K562 (cell line): ENCODE measurements around the gene SLC22A8. TPM values are rescaled to one million over a fixed set of nuclear protein-coding genes. Genes with fewer than 3 reads are reported as not detected.

Experiments
- ATF6 ChIP-seq: sonication (generic); formaldehyde crosslinking; IDR thresholded peaks from 2 replicates; pipeline ENCODE4 v1.4.0; 2020; ENCODE audit warnings: mild to moderate bottlenecking, missing genetic modification reagents
- CBX8 ChIP-seq: fragments of 200-600 bp; sonication (generic); IDR thresholded peaks from 2 replicates; pipeline ENCODE4 v1.6.1; 2012; ENCODE audit warnings: borderline replicate concordance, mixed run types, low read depth, mild to moderate bottlenecking, moderate library complexity, mixed read lengths, low read length, control low read depth, inconsistent platforms; ENCODE audit not compliant: poor library complexity, severe bottlenecking; ENCODE audit errors: extremely low read depth
- ETV1 ChIP-seq: fragments of 450-650 bp; conservative IDR thresholded peaks from 2 replicates; pipeline ENCODE4 v1.6.1; 2016; ENCODE audit warnings: missing genetic modification characterization, control low read depth, low read depth, missing compliant biosample characterization
- MYBL2 ChIP-seq, 2 experiments: fragments of 450-650 bp in 1 of 2; sonication (generic) in 1 of 2; formaldehyde crosslinking in 1 of 2; IDR thresholded peaks; 2 replicates each; pipeline versions ENCODE4 v1.6.1 to v1.8.1; 2017 to 2022; ENCODE audit warnings: borderline replicate concordance in 1 of 2, inconsistent platforms in 1 of 2, low read depth in 1 of 2, mild to moderate bottlenecking in 1 of 2, missing genetic modification reagents in 1 of 2, moderate library complexity in 1 of 2
- NRF1 ChIP-seq, 2 experiments: fragments of 450-650 bp; IDR thresholded peaks in 1 of 2; conservative IDR thresholded peaks in 1 of 2; 2 replicates each; pipeline ENCODE4 v1.6.1; 2014; ENCODE audit warnings: mild to moderate bottlenecking in 2 of 2
- polyA plus RNA-seq, 8 experiments: library from polyadenylated mRNA; depleted of rRNA in 4 of 8; stranded (reverse) in 5 of 8; unstranded in 3 of 8; fragments of >200 nt; fragmentation: Nextera tagmentation in 2 of 8; fragmentation: Illumina TruSeq in 1 of 8; extraction: Ambion mirVana in 2 of 8; extraction: Trizol in 1 of 8; gene quantifications; 2 replicates each; pipeline versions ENCODE4 v1.2.1 to v1.2.3, GENCODE V29; 2011 to 2014; ENCODE audit warnings: inconsistent platforms in 1 of 8, missing spikeins in 1 of 8
- total RNA-seq, 7 experiments: library from RNA; depleted of rRNA in 6 of 7; stranded (reverse); fragments of >200 nt in 6 of 7; fragmentation: Illumina TruSeq in 2 of 7; extraction: Trizol in 2 of 7; gene quantifications; 2 replicates each; pipeline versions ENCODE4 v1.2.1 to v1.2.3, GENCODE V29; 2011 to 2021; ENCODE audit warnings: low replicate concordance in 1 of 7

The SLC22A8 gene
- total and polyA plus RNA-seq, 9 of the 15 experiments (the other 6 are each of a cell fraction or from before 2014, with no cell fraction given) = not detected

- TF ChIP-seq CBX8 (no peak), MYBL2 (IDR thresholded peaks at IDR 0.05; ENCODE audit: low read depth) (no peak), MYBL2 (CRISPR knock-in tag; IDR thresholded peaks at IDR 0.05; ENCODE audit: borderline replicate concordance) (no peak), NRF1 (conservative IDR thresholded peaks at IDR 0.05 in 1 of 2, IDR thresholded peaks at IDR 0.05 in 1 of 2) (0 out of 4 replicates have a peak, but pooled peaks of 1 of the 2 experiments have one; percentile 8), ETV1 (tag) (no peak), ATF6 (CRISPR knock-in tag) (no peak)
- TF ChIP-seq, all 486 proteins: peak for 24
These were observed 8.4 kb upstream of the SLC22A8 start (continued) for GRCh38 chr11:63023841-63024648.
